HG03571 (cell line): ENCODE data around the gene TNFRSF11A.
A peak's percentile ranks its signal among the peaks of the same experiment; 100 is the strongest.

Source experiments
- ATAC-seq: cut with Tn5 transposase; IDR thresholded peaks from one replicate; pipeline ENCODE4 v1.9.1; 2021; ENCODE audit not compliant: unreplicated experiment

TNFRSF11A gene

DNA sequence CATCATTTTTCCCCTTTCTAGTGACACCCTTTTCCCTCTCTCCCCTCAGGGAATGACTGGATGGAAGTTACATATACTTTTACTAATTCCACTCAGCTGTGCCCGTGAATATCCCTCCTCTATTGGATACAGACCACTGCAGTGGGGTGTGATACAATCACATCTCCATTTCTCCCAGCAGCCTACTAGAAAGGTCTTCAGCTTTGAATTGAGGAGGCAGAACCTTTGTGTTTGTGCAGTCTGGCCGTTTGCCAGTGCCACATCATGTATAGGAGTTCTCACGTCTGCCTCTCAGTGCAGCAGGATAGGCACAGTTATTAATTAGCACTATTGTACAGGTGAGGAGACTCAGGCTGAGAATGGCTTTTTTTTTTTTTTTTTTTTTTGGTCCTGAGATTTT, 16.4 kb downstream of the TNFRSF11A start:
- ATAC-seq = no peak

- no peak for ATAC-seq
These were observed 17.8 kb downstream of the TNFRSF11A start for GRCh38 chr18:62342884-62343283.

GRCh38 chr18:62343316-62343715, 18.2 kb downstream of the TNFRSF11A start:
- ATAC-seq = no peak

DNA sequence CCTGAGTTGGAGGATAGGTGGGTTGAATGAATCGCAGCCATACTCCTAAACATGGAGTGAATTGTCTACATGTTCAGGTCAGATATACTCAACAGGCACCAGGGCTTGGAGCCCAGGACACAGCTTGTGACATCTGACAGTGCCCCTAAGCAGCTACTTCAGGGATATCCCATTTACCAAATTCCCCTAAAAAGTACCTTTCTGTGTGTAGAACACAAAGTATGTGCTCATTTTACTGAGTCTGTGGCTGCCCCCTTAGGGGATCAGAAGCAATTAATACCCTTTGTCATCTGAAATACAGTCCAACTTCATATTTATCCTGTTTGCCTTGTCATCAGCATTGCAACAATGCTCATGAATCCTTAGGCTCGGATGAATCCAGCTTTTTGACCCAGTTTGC, 20.8 kb downstream of the TNFRSF11A start:
- no peak for ATAC-seq

DNA sequence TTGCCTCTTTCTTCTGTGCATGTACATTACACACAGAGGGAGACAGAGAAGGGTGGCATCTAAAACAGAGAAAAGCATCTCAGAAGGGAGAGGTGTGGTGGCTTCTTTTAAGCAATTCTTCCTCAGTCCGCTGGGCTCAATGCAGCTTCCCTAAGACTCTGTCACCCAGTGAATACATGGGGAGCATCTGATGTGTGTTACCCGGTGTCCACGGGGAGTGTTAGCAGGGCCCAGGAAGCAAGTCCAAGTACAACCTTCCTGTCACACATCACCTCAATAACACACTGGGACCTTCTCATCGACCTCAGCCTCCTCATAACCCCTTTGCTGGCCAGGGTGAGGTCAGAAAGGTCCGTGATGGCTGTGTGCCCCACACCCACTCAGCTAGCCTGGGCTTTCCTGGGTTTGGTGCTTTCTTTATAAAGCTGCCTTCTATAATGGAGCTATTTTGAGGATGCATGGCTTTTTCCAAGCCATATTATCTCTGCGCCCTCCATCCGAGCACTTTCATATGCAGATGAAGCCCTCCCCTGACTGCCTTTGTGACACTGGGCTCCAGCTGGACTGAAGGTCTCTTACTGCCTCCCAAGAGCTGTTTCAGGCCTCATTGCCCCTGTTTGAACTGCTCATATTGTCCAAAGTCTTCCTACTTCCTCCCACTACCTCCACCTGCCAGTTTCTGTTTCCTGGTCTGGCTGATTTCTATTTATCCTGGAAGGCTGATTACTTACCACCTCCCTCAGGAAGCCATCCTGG, 21.4 kb downstream of the TNFRSF11A start:
- no peak for ATAC-seq

GRCh38 chr18:62347089-62347506, 22.0 kb downstream of the TNFRSF11A start:
- no peak for ATAC-seq

DNA sequence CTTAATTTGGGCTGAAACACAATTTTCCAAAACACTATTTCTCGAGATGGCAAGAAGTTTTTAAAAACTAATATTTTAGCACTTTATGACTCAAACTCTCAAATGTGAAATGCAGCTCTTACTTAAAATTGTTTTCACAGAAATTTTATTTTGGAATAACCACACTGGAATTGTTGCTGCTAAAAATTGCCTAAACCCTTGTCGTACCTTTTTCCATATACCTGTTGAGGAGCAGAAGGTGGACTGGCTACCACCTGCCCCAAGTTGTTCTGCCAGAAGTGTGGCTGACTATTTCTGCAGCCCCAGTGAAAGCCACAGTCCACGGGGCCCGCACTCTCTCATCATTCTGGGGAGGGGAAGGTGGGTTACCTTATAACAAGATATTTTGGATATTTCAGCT, 23.4 kb downstream of the TNFRSF11A start:
- no peak for ATAC-seq

GRCh38 chr18:62353170-62353569, 28.1 kb downstream of the TNFRSF11A start:
- no peak for ATAC-seq

DNA sequence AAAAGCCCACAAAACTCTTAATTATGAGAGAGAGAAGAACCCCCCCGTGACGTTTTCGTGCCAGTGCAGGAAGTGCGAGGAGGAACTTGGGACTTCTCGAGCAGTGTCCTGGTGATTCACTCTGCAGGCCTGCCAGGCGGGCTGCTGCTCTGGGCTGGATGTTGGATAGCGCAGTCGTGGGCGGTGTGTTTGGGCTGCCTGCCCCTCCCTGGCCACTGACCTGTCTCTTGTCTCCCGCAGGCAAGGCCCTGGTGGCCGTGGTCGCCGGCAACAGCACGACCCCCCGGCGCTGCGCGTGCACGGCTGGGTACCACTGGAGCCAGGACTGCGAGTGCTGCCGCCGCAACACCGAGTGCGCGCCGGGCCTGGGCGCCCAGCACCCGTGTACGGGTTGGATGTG, 29.0 kb downstream of the TNFRSF11A start:
- no peak for ATAC-seq

DNA sequence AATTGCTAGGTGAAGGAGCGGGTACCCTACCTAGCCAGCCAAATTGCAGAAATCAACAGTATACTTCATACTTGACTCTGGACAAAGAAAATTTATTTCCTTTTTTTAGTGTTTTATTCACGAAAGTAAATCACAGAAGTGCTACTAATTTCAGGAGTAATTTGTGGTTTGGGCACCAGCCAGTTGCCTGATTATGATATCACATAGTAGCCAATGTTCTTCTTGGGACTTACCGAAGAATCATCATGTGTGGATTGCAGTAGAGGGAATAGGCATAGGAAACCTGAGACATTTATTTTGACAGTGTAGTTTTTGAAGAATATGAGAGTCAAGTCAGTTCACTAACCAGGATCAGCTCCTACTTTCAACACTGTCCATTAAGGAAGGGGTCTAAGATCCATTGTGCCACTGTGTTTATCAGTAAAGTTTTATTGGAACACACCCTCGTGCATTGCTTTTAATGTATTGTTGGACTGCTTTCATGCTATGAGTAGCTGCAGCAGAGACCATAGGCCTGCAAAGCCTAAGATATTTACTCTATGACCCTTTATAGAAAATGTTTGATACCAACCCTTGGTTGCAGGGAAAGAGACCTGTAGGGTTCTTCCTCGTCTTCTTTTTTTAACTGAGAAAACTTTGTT, 32.1 kb downstream of the TNFRSF11A start:
- no peak for ATAC-seq

GRCh38 chr18:62360805-62361204, 35.7 kb downstream of the TNFRSF11A start:
- ATAC-seq = no peak

DNA sequence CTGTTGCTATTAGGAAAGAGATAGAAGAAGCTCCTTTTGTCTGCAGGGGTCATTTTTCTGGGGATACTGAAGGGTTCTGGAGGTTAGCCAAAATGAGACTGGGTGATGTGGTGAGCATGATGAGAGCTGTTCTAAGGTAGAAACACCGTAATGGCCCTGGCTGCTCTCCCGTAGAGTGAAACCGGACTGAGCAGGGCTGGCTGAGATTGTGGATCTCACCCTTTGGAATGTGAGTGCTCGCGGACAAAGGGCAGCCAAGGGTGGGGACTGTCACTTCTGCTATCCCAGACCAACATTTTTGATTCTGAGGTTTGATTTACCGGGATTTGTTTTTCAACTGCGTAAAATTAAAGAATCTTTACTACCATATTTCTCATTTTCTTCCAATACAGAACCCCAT, 36.2 kb downstream of the TNFRSF11A start:
- ATAC-seq = no peak

DNA sequence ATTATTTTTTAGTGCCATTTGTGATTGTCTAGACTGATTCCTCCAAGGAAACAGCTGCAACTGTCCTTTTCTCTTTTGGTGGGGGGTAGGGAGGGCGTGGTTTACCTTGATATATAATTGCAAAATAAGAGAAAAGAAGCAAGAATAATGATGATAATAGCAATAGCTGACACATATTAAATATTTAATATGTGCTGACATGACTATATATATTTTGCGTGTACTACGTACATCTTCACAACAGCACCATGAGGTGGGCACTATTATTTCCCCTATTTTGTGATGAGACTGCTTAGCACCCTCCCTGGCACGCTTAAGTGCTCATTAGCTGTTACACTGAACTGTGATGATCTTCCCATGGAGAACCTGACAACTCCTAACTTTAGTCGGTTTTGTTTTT, 39.4 kb downstream of the TNFRSF11A start:
- no peak for ATAC-seq

DNA sequence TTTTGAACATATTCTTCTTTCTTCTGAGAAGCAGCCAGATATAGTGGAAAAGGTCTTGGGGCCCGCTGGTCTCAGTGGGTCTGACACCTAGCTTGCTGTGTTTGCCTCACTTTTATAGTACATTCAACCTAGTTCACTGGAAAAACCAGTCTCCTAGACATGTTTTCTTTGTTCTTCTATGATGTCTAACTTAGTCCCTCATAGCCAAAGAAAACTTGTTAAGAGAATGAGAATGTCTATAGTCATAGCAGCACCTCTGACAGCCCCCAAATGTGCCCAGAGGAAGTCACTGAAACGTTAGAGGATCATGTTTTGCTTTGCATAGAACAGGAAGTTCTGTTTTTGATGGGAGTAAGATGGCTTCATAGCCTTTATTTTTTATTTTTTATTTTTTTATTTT, 40.3 kb downstream of the TNFRSF11A start:
- ATAC-seq = no peak

DNA sequence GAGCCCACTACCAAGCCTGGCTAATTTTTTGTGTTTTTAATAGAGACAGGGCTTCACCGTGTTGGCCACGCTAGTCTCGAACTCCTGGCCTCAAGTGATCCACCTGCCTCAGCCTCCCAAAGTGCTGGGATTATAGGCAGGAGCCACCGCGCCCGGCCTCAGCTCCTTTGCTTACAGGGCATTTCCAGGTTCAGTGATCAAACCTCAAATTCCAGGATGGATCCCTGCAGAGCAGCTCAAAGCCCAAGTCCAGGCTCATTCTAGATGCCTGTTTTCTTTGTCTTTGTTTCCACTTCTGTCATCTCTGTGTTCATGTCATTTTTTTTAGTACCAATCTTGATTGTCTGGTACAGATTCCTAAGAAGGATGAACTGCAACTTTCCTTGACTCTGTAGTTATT, 41.9 kb downstream of the TNFRSF11A start:
- ATAC-seq = no peak

DNA sequence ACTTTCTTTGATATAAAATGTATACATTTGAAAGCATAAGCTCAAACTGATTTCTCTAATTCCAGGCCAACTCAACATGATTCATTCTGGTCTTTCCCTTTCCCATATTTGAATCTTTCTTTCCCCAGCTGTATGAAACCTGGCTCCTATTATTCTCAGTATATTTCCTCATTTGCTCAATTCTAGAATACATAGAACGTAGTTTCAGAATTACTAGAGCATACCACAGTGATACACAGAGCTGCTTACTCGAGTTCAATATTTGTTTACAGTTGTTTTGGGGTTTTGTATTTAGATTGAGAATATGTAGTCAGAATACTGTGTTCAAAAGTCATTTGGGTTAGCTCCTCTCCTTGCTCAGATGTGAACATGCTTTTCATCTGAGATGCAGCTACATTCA, 43.0 kb downstream of the TNFRSF11A start:
- ATAC-seq = peak; percentile 53

DNA sequence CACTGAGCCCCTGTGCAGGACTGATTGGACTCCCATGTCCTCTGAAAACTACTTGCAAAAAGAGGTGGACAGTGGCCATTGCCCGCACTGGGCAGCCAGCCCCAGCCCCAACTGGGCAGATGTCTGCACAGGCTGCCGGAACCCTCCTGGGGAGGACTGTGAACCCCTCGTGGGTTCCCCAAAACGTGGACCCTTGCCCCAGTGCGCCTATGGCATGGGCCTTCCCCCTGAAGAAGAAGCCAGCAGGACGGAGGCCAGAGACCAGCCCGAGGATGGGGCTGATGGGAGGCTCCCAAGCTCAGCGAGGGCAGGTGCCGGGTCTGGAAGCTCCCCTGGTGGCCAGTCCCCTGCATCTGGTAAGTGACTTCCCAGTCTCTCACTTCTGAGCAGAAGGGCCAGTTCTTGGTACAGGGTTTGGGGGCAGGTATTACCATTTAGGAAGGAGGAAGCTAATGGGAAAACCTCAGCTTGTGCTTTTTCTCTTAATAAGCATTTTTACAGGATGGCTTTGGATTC, 44.1 kb downstream of the TNFRSF11A start:
- no peak for ATAC-seq

- no peak for ATAC-seq
These were observed 45.3 kb downstream of the TNFRSF11A start for GRCh38 chr18:62370366-62370765.

DNA sequence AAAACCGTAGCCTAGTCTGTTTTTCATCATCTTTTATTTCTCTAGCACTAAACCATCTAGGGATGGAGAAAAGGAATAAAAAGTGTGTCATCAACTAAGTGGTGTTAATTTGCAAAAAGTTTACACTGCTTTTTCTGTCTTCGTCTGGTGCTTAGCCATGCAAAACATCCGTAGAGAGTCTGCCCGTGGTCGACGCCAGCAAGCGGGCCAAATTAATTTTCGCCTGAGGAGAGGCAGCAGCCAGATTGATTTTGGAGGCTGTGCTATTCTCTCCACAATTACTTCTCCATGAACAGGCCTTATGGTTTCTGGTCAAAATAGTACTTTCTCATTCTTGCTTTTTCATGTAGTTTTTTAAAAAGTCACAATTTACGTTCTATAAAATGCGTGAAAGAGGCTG, 46.3 kb downstream of the TNFRSF11A start:
- no peak for ATAC-seq

DNA sequence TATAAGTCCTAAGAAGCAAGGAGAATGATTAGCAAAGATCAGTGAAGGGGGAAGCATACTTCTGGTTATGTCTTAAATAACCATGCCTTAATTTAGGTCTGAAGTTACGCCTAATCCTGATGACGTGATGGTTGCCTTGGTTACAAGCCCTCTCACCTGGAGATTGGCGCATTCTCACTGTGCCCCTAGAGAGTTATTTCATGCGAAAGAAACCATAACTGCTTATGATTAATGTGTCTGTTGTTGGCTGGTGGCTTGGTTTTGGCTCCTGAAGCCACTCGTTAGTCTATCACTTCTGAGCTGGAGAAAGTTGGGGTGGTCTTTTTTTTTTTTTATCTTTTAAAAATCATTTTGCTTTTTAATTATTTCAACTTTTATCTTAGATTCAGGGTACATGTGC, 47.0 kb downstream of the TNFRSF11A start:
- peak; percentile 53 for ATAC-seq

- no peak for ATAC-seq
These were observed 47.8 kb downstream of the TNFRSF11A start for GRCh38 chr18:62372882-62373281.

- ATAC-seq = no peak
These were observed 49.4 kb downstream of the TNFRSF11A start for GRCh38 chr18:62374410-62374965.
